Nephron (organoid): Measurements from ENCODE around the gene ARHGEF2.

Experiments used
- H3K27ac Mint-ChIP-seq, 3 experiments: 2 replicates each; pipeline ENCODE4 v1.8.0; 2020; ENCODE audit warnings: mixed read lengths in 3 of 3, mild to moderate bottlenecking in 2 of 3, moderate library complexity in 1 of 3
- H3K27me3 Mint-ChIP-seq: 2 replicates; pipeline ENCODE4 v1.8.0; 2021; ENCODE audit warnings: low read depth, mild to moderate bottlenecking, moderate library complexity, mixed read lengths
- H3K36me3 Mint-ChIP-seq: 2 replicates; pipeline ENCODE4 v1.8.0; 2020; ENCODE audit warnings: low read depth, mixed read lengths
- H3K4me1 Mint-ChIP-seq: 2 replicates; pipeline ENCODE4 v1.8.0; 2020; ENCODE audit warnings: mixed read lengths
- H3K4me3 Mint-ChIP-seq, 3 experiments: 2 replicates each; pipeline ENCODE4 v1.8.0; 2020; ENCODE audit warnings: mild to moderate bottlenecking in 3 of 3, mixed read lengths in 3 of 3, moderate library complexity in 2 of 3
- H3K9me3 Mint-ChIP-seq: 2 replicates; pipeline ENCODE4 v1.8.0; 2020; ENCODE audit warnings: mixed read lengths
- CTCF ChIP-seq, 3 experiments: fragments of 200-600 bp; sonication (generic); IDR thresholded peaks; one replicate each; pipeline ENCODE4 v1.5.0; 2021; ENCODE audit warnings: antibody characterized with exemption in 3 of 3; ENCODE audit not compliant: unreplicated experiment in 3 of 3

ARHGEF2 gene

GRCh38 chr1:155981266-155982088 lies 3.1 kb upstream of the ARHGEF2 start:
- Mint-ChIP-seq H3K4me3 (peak overlapping the region; percentile 75 to 95 (median 95)), H3K27me3 (peaks cover 4% of the 10 kb centered on the region), H3K9me3 (no peaks in the 10 kb centered on the region), H3K4me1 (peaks cover 61% of the 10 kb centered on the region), H3K27ac (peak overlapping the region; percentile 95 to 96 (median 96)), H3K36me3 (no peaks in the 10 kb centered on the region)
- no peak for TF ChIP-seq CTCF (IDR thresholded peaks at IDR 0.05; ENCODE audit: unreplicated experiment in 3 of 3)

GRCh38 chr1:155979597-155980343 lies 1.4 kb upstream of the ARHGEF2 start:
- Mint-ChIP-seq H3K9me3 (no peaks in the 10 kb centered on the region), H3K36me3 (no peaks in the 10 kb centered on the region), H3K4me1 (peaks cover 78% of the 10 kb centered on the region), H3K27ac (peak overlapping the region; percentile 95 to 96 (median 96)), H3K4me3 (peak overlapping the region; percentile 92 to 95 (median 95)), H3K27me3 (peaks cover 4% of the 10 kb centered on the region)
- no peak for TF ChIP-seq CTCF (IDR thresholded peaks at IDR 0.05; ENCODE audit: unreplicated experiment in 3 of 3)

GRCh38 chr1:155978973-155979429 lies 654 bp upstream of the ARHGEF2 start:
- Mint-ChIP-seq H3K27me3 (peaks cover 4% of the 10 kb centered on the region), H3K36me3 (no peaks in the 10 kb centered on the region), H3K4me1 (peaks cover 79% of the 10 kb centered on the region), H3K9me3 (no peaks in the 10 kb centered on the region), H3K4me3 (peak overlapping the region; percentile 92 to 95 (median 95)), H3K27ac (peak overlapping the region; percentile 95 to 96 (median 96))
- no peak for TF ChIP-seq CTCF (IDR thresholded peaks at IDR 0.05; ENCODE audit: unreplicated experiment in 3 of 3)

- Mint-ChIP-seq H3K36me3 (no peaks in the 10 kb centered on the region), H3K9me3 (no peaks in the 10 kb centered on the region), H3K4me3 (peak overlapping the region; percentile 92 to 95 (median 95)), H3K27ac (peak overlapping the region; percentile 95 to 97 (median 96)), H3K27me3 (no peaks in the 10 kb centered on the region), H3K4me1 (peaks cover 75% of the 10 kb centered on the region)
- TF ChIP-seq CTCF (IDR thresholded peaks at IDR 0.05; ENCODE audit: unreplicated experiment in 3 of 3): no peak
Measured at GRCh38 chr1:155977690-155978324, 540 bp downstream of the ARHGEF2 start.

GRCh38 chr1:155976913-155977689 lies 1.2 kb downstream of the ARHGEF2 start:
- no peaks in the 10 kb centered on the region for H3K9me3 Mint-ChIP-seq
- H3K4me1 Mint-ChIP-seq: peaks cover 75% of the 10 kb centered on the region
- no peaks in the 10 kb centered on the region for H3K36me3 Mint-ChIP-seq
- H3K27me3 Mint-ChIP-seq: no peaks in the 10 kb centered on the region
- TF ChIP-seq CTCF (IDR thresholded peaks at IDR 0.05; ENCODE audit: unreplicated experiment in 3 of 3): no peak
- peak overlapping the region; percentile 95 to 97 (median 96) for H3K27ac Mint-ChIP-seq
- peak overlapping the region; percentile 92 to 95 (median 95) for H3K4me3 Mint-ChIP-seq
